GM12801 (cell line): ENCODE results near the gene ADGRA3.

Source experiments
- CTCF ChIP-seq: IDR thresholded peaks from one replicate; pipeline ENCODE4 v1.5.1; 2011; ENCODE audit warnings: control low read depth; ENCODE audit not compliant: insufficient read length; ENCODE audit errors: extremely low read depth

The ADGRA3 gene

GRCh38 chr4:22389240-22389870 lies 126.5 kb downstream of the ADGRA3 start:
- TF ChIP-seq CTCF: no peak

GRCh38 chr4:22385611-22386011 lies 130.3 kb downstream of the ADGRA3 start:
- TF ChIP-seq CTCF: no peak

GRCh38 chr4:22384154-22384553 lies 131.7 kb downstream of the ADGRA3 start:
- no peak for TF ChIP-seq CTCF

- no peak for TF ChIP-seq CTCF
Measured at GRCh38 chr4:22372986-22373385, 142.9 kb downstream of the ADGRA3 start.

GRCh38 chr4:22369901-22370562 lies 145.8 kb downstream of the ADGRA3 start:
- no peak for TF ChIP-seq CTCF

- no peak for TF ChIP-seq CTCF
Measured at GRCh38 chr4:22363787-22364186, 152.1 kb downstream of the ADGRA3 start.

- TF ChIP-seq CTCF: no peak
Measured at GRCh38 chr4:22363036-22363435, 152.8 kb downstream of the ADGRA3 start.
